Gastrocnemius medialis (tissue), 4 donors: ENCODE data around the gene EML3.
"Not testable (repeated sequence)": the region's sequence is repeated elsewhere in the genome, so short reads cannot be mapped to it uniquely, and the experiment has no call there.

Source experiments
- POLR2A ChIP-seq, 2 donors: fragments of 450-650 bp; IDR thresholded peaks; one replicate each; pipeline ENCODE4 v1.6.1; 2017; ENCODE audit warnings: antibody characterized with exemption in 2 of 2, mild to moderate bottlenecking in 2 of 2, moderate library complexity in 2 of 2
- TF ChIP-seq, protein P1 (sequence below), 5 experiments: fragments of 450-650 bp in 3 of 5; fragments of 200-600 bp in 2 of 5; sonication (generic) in 2 of 5; IDR thresholded peaks in 4 of 5; conservative IDR thresholded peaks in 1 of 5; 1 replicate in 4 of 5; 2 replicates in 1 of 5; pipeline ENCODE4 v1.5.1; 2016 to 2019; ENCODE audit warnings: antibody characterized with exemption in 5 of 5, mild to moderate bottlenecking in 3 of 5, moderate library complexity in 3 of 5

DNA sequence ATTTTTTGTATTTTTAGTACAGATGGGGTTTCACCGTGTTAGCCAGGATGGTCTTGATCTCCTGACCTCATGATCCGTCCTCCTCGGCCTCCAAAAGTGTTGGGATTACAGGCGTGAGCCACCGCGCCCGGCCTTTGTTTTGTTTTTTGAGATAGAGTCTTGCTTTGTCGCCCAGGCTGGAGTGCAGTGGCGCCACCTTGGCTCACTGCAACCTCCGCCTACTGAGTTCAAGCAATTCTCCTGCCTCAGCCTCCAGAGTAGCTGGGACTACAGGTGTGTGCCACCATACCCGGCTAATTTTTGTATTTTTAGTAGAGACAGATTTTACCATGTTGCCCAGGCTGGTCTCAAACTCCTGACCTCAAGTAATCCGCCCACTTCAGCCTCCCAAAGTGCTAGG, 37.7 kb upstream of the EML3 start:
- TF ChIP-seq, protein P1, sequence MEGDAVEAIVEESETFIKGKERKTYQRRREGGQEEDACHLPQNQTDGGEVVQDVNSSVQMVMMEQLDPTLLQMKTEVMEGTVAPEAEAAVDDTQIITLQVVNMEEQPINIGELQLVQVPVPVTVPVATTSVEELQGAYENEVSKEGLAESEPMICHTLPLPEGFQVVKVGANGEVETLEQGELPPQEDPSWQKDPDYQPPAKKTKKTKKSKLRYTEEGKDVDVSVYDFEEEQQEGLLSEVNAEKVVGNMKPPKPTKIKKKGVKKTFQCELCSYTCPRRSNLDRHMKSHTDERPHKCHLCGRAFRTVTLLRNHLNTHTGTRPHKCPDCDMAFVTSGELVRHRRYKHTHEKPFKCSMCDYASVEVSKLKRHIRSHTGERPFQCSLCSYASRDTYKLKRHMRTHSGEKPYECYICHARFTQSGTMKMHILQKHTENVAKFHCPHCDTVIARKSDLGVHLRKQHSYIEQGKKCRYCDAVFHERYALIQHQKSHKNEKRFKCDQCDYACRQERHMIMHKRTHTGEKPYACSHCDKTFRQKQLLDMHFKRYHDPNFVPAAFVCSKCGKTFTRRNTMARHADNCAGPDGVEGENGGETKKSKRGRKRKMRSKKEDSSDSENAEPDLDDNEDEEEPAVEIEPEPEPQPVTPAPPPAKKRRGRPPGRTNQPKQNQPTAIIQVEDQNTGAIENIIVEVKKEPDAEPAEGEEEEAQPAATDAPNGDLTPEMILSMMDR (IDR thresholded peaks at IDR 0.05 in 4 of 5, conservative IDR thresholded peaks at IDR 0.05 in 1 of 5), result not testable (repeated sequence)
- TF ChIP-seq POLR2A (IDR thresholded peaks at IDR 0.05), result not testable (repeated sequence)
